HepG2 (cell line): Measurements from ENCODE around the gene SEC14L5. TPM values are rescaled to one million over a fixed set of nuclear protein-coding genes. Genes with fewer than 3 reads are reported as not detected.

ENCODE experiments used
- ATAC-seq: fragments of 200-7000 bp; cut with Tn5 transposase; 3 replicates; pipeline ENCODE4 v1.9.1; 2020; ENCODE audit warnings: mild to moderate bottlenecking, moderate library complexity
- BruUV-seq: library from RNA; stranded (reverse); fragments of 400-500 nt; replicated peaks from 2 replicates; lab custom pipeline; 2021; lab: Mats Ljungman, UMichigan
- CTCF ChIA-PET: fragments of 300-600 bp; formaldehyde crosslinking; extraction: SDS; loops from one replicate; lab custom pipeline; 2021; ENCODE audit warnings: low total read pairs, inconsistent platforms, low intra/inter-chr PET ratio; lab: Yijun Ruan, JAX
- POLR2A ChIA-PET: fragments of 350-600 bp; sonication (Branson Sonifier 250); formaldehyde crosslinking; loops from one replicate; lab custom pipeline; 2020; ENCODE audit warnings: antibody characterized with exemption, inconsistent platforms; lab: Yijun Ruan, JAX
- DNase-seq: peaks from one replicate; pipeline ENCODE4 v3.0.0-alpha.2; 2015; ENCODE audit warnings: low spot score
- FAIRE-seq: peaks from 3 replicates; lab custom pipeline; 2011; peaks lifted over from hg19 to GRCh38; lab: Jason Lieb, UNC
- H2AFZ ChIP-seq: one replicate; pipeline ENCODE4 v1.6.1; 2011; ENCODE audit warnings: low read length, inconsistent platforms
- H3K27ac ChIP-seq: fragments of 300-600 bp; 3 replicates; pipeline ENCODE4 v1.8.0; 2011; ENCODE audit warnings: mixed run types, mild to moderate bottlenecking, mixed read lengths, low read length, inconsistent platforms; ENCODE audit not compliant: insufficient read depth; ENCODE audit errors: extremely low read length
- H3K27me3 ChIP-seq, 2 experiments: fragments of 200-600 bp in 1 of 2; 2 replicates in 1 of 2; 3 replicates in 1 of 2; pipeline versions ENCODE4 v1.6.0 to v1.8.0; 2011; ENCODE audit warnings: low read length in 2 of 2, mild to moderate bottlenecking in 2 of 2, moderate library complexity in 2 of 2, inconsistent platforms in 1 of 2; ENCODE audit not compliant: insufficient read depth in 2 of 2, control insufficient read depth in 1 of 2
- H3K36me3 ChIP-seq, 2 experiments: fragments of 200-600 bp in 1 of 2; replicated peaks in 1 of 2; 2 replicates in 1 of 2; 3 replicates in 1 of 2; pipeline versions ENCODE4 v1.5.1 to v1.8.0; 2011; ENCODE audit warnings: low read length in 2 of 2, inconsistent platforms in 1 of 2; ENCODE audit not compliant: insufficient read depth in 2 of 2, control insufficient read depth in 1 of 2
- H3K4me1 ChIP-seq: 2 replicates; pipeline ENCODE4 v1.5.1; 2012; ENCODE audit warnings: low read length, inconsistent platforms; ENCODE audit not compliant: insufficient read depth
- H3K4me2 ChIP-seq: 2 replicates; pipeline ENCODE4 v1.6.0; 2011; ENCODE audit warnings: low read depth, low read length, inconsistent platforms
- H3K4me3 ChIP-seq, 3 experiments: fragments of 200-600 bp in 1 of 3; sonication (generic), shearing (Covaris generic) in 1 of 3; replicated peaks in 1 of 3; 2 replicates each; pipeline ENCODE4 v1.5.1; 2011 to 2016; ENCODE audit warnings: low read length in 3 of 3, inconsistent platforms in 2 of 3, low read depth in 2 of 3, mild to moderate bottlenecking in 2 of 3, control low read depth in 1 of 3, mixed read lengths in 1 of 3; ENCODE audit not compliant: insufficient read depth in 1 of 3
- H3K79me2 ChIP-seq: one replicate; pipeline ENCODE4 v1.6.1; 2011; ENCODE audit warnings: low read length, inconsistent platforms; ENCODE audit not compliant: insufficient read depth
- H3K9ac ChIP-seq: 2 replicates; pipeline ENCODE4 v1.6.0; 2011; ENCODE audit warnings: mild to moderate bottlenecking, low read depth, low read length, inconsistent platforms; ENCODE audit not compliant: insufficient read depth
- H3K9me3 ChIP-seq: 2 replicates; pipeline ENCODE4 v1.5.1; 2012; ENCODE audit warnings: mild to moderate bottlenecking, low read length
- H4K20me1 ChIP-seq: 2 replicates; pipeline ENCODE4 v1.6.0; 2011; ENCODE audit warnings: inconsistent platforms, mild to moderate bottlenecking, low read length, moderate library complexity; ENCODE audit not compliant: insufficient read depth
- FOXP4 ChIP-seq: sonication (generic); formaldehyde crosslinking; IDR thresholded peaks from 2 replicates; pipeline ENCODE4 v1.4.0; 2020; ENCODE audit warnings: missing genetic modification reagents
- IKZF4 ChIP-seq: sonication (generic); formaldehyde crosslinking; IDR thresholded peaks from 2 replicates; pipeline ENCODE4 v1.5.1; 2020; ENCODE audit warnings: borderline replicate concordance, mild to moderate bottlenecking, low read depth, missing genetic modification reagents; ENCODE audit errors: not compliant biosample characterization
- NFE2L1 ChIP-seq: sonication (generic); formaldehyde crosslinking; IDR thresholded peaks from 2 replicates; pipeline ENCODE4 v1.4.0; 2020; ENCODE audit warnings: missing genetic modification reagents, mild to moderate bottlenecking, borderline replicate concordance
- NFYB ChIP-seq: sonication (generic); formaldehyde crosslinking; IDR thresholded peaks from 2 replicates; pipeline ENCODE4 v1.4.0; 2020; ENCODE audit warnings: missing genetic modification reagents
- POLR2AphosphoS5 ChIP-seq: IDR thresholded peaks from 2 replicates; pipeline ENCODE4 v1.6.1; 2012; ENCODE audit warnings: low read depth, low read length
- TBX3 ChIP-seq: fragments of 450-650 bp; IDR thresholded peaks from 2 replicates; pipeline ENCODE4 v1.6.1; 2017; ENCODE audit warnings: antibody characterized with exemption, mild to moderate bottlenecking, inconsistent platforms, borderline replicate concordance
- ZNF121 ChIP-seq: sonication (generic); formaldehyde crosslinking; IDR thresholded peaks from 2 replicates; pipeline ENCODE4 v1.5.0; 2020; ENCODE audit warnings: mild to moderate bottlenecking, missing genetic modification reagents
- ZNF275 ChIP-seq: sonication (generic); formaldehyde crosslinking; IDR thresholded peaks from 2 replicates; pipeline ENCODE4 v1.8.0; 2022; ENCODE audit warnings: missing genetic modification reagents, mild to moderate bottlenecking, inconsistent platforms, borderline replicate concordance
- ZNF276 ChIP-seq: sonication (generic); formaldehyde crosslinking; IDR thresholded peaks from 2 replicates; pipeline ENCODE4 v1.4.0; 2020; ENCODE audit warnings: mild to moderate bottlenecking, low read depth, missing genetic modification reagents
- ZNF639 ChIP-seq: conservative IDR thresholded peaks from 2 replicates; pipeline ENCODE4 v1.6.1; 2018; ENCODE audit warnings: missing genetic modification reagents
- ZNF747 ChIP-seq: sonication (generic); formaldehyde crosslinking; IDR thresholded peaks from 2 replicates; pipeline ENCODE4 v1.8.1; 2023; ENCODE audit warnings: missing genetic modification reagents, mild to moderate bottlenecking, borderline replicate concordance
- WGBS: methylation state at CpG from one replicate; pipeline ENCODE4 v1.1.6; 2017; ENCODE audit warnings: low lambda C conversion rate; 5-methylcytosine and 5-hydroxymethylcytosine counted together
- in situ Hi-C: cut with HindIII; loops from 2 replicates; pipeline ENCODE4 v1.10.0; 2017; ENCODE audit warnings: low pct_unique_long_range_greater_than_20kb; ENCODE audit not compliant: extremely low pct_ligation_motif_present
- intact Hi-C: fragments of 100-400 bp; cut with micrococcal nuclease; formaldehyde crosslinking; loops from one replicate; pipeline ENCODE4 v1.10.0; 2022; ENCODE audit not compliant: unreplicated experiment
- polyA plus RNA-seq, 8 experiments: library from polyadenylated mRNA; depleted of rRNA in 3 of 8; stranded (reverse) in 7 of 8; unstranded in 1 of 8; fragments of >200 nt; fragmentation: Illumina TruSeq in 4 of 8; extraction: Trizol in 4 of 8; gene quantifications; 2 replicates each; pipeline versions ENCODE4 v1.2.1 to v1.2.3, GENCODE V29; 2011 to 2016; ENCODE audit warnings: low read depth in 4 of 8, missing spikeins in 1 of 8, mixed read lengths in 1 of 8; ENCODE audit not compliant: insufficient read depth in 1 of 8
- total RNA-seq, 5 experiments: library from RNA; depleted of rRNA; stranded (reverse); fragments of >200 nt; fragmentation: Illumina TruSeq; extraction: Trizol; gene quantifications; 2 replicates each; pipeline ENCODE4 v1.2.3, GENCODE V29; 2016; ENCODE audit warnings: low read depth in 1 of 5

Gene SEC14L5
- total and polyA plus RNA-seq, 2 of the 13 experiments (the other 11 are each of a cell fraction or from before 2014, with no cell fraction given), result 0.40 to 0.42 TPM

GRCh38 chr16:4927661-4928060, 30.5 kb upstream of the SEC14L5 start:
- Histone ChIP-seq H3K9ac (no peak overlapping the region), H3K4me2 (no peak overlapping the region), H4K20me1 (no peaks in the 10 kb centered on the region), H3K36me3 (peaks cover 0 to 1% of the 10 kb centered on the region in 2 experiments; a peak in 2 of 5 replicates), H3K27ac (no peak overlapping the region), H3K27me3 (no peaks in the 10 kb centered on the region), H3K4me3 (no peak overlapping the region), H2AFZ (no peak overlapping the region), H3K9me3 (peaks cover 6% of the 10 kb centered on the region; the same call in 1 of the 2 replicates), H3K79me2 (no peaks in the 10 kb centered on the region), H3K4me1 (peaks cover 19% of the 10 kb centered on the region)
- POLR2A ChIA-PET, result no interaction called here
- FAIRE-seq (no peak), ATAC-seq (no peak), DNase-seq (no peak)
- WGBS, result 56% methylated on average over 2 of the region's 2 CpGs
- no TSS peak for BruUV-seq
- intact Hi-C loops (no loop called here), in situ Hi-C loops (no loop called here)
- TF ChIP-seq ZNF121 (CRISPR knock-in tag), result peak; percentile 71
- no peak for TF ChIP-seq POLR2AphosphoS5
- CTCF ChIA-PET, result no interaction called here

- peaks cover 6% of the 10 kb centered on the region; the same call in 1 of the 2 replicates for H3K9me3 ChIP-seq
- H3K9ac ChIP-seq, result no peak overlapping the region
- BruUV-seq, result no TSS peak
- 98% methylated on average over 6 of the region's 6 CpGs for WGBS
- no peak for FAIRE-seq
- intact Hi-C loops, result no loop called here
- H3K4me3 ChIP-seq, result no peak overlapping the region
- no peaks in the 10 kb centered on the region for H3K79me2 ChIP-seq
- H3K27ac ChIP-seq, result no peak overlapping the region
- CTCF ChIA-PET, result no interaction called here
- H3K4me1 ChIP-seq, result peaks cover 19% of the 10 kb centered on the region
- no peaks in the 10 kb centered on the region for H4K20me1 ChIP-seq
- H3K36me3 ChIP-seq, result peaks cover 0 to 1% of the 10 kb centered on the region in 2 experiments; a peak in 2 of 5 replicates
- POLR2A ChIA-PET, result no interaction called here
- H3K27me3 ChIP-seq, result no peaks in the 10 kb centered on the region
- no peak for ATAC-seq
- in situ Hi-C loops, result no loop called here
- H2AFZ ChIP-seq, result no peak overlapping the region
- DNase-seq, result no peak
- no peak overlapping the region for H3K4me2 ChIP-seq
- TF ChIP-seq NFYB (CRISPR knock-in tag) (no peak), NFE2L1 (no peak), ZNF276 (CRISPR knock-in tag) (no peak), ZNF639 (CRISPR knock-in tag) (no peak), ZNF747 (no peak), ZNF275 (CRISPR knock-in tag) (no peak), FOXP4 (CRISPR knock-in tag) (no peak), IKZF4 (CRISPR knock-in tag) (no peak), TBX3 (no peak)
Observed at GRCh38 chr16:4928227-4928626, 29.9 kb upstream of the SEC14L5 start.
